ENCODE measurements around the gene POU6F1.
"Not testable (repeated sequence)": the region's sequence is repeated elsewhere in the genome, so short reads cannot be mapped to it uniquely, and the experiment has no call there.

Gene POU6F1

DNA sequence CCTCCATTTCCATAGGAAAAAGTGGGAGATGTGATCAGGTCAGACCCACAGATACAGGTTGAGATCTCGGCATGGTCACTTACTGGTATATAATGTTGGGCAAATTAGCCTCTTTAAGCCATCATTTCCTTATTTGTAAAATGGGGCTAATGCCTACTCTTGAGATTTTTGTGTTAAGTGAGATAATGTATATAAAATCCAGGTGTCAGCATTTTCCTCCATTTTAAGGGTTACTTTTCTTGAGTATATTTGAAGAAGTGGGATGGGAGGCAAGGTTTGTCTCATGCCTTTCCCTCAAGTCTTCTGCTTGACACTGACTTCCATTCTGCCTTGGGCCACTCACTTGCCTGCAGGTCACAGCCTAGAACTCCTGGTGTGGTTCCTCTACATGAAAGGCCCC is 10.1 kb upstream of the POU6F1 start:
- no peak for DNase-seq

DNA sequence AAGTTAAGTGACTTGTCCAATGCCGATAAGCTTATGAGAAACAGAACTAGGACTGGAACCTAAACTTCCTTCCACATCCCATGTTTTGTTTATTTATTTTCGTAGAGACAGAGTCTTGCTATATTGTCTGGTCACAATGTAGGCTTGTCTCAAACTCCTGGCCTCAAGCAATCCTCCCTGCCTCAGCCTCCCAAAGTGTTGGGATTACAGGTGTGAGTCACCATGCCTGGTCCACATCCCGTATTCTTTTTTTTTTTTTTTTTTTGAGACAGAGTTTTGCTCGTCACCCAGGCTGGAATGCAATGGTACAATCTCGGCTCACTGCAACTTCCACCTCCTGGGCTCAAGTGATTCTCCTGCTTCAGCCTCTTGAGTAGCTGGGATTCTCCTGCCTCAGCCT is 9.2 kb upstream of the POU6F1 start:
- DNase-seq, result not testable (repeated sequence)

DNA sequence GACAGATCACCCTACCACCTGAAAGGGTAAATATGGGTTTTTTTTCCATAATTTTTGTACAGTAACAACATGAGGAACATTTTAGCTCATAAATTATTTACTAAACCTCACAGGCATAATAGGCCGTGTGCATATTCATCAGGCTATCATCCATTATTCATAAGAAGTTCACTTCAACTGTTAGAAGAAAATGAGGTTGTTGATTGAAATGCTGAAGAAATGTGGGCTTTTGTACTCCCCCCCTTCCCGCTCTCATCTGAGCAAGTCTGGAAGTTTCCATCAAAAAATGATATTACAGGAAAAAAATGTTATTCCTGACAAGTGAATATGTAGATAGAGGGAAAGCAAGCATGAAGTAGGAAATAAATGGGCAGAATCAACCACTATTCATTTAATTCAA is 7.9 kb upstream of the POU6F1 start:
- DNase-seq, result no peak

DNA sequence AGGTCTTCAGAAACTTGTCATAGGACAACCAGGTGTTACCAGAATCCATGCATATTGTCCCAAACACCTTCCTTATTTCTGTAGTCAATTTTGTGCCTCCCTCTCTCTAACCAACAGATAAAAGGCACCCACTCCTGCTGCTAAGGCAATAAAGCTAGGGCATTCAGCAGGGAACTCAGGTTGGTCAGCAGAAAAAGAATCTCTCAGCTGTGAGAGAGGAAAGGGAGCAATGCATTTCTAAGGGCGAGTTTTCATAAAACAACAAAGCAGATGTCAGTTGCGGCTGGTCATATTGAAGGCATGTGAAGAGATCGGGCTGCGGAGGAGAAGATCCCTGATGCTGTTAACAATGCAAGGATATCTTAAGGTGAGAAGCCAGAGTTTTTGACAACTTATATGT is 7.4 kb upstream of the POU6F1 start:
- DNase-seq, result no peak

DNA sequence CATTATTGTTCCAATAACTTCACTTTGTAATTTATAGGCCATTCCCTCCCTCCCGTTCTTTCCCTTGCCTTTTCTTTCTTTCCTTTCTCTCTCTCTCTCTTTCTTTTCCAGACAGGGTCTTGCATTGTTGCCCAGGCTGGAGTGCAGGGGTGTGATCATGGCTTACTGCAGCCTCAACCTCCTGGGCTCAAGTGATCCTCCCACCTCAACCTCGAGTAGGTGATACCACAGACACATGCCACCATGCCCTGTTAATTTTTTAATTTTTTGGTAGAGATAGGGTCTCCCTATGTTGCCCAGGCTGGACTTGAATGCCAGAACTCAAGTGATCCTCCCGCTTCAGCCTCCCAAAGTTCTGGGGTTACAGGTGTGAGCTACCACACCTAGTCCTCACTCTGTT is 6.8 kb upstream of the POU6F1 start:
- DNase-seq, result no peak

DNA sequence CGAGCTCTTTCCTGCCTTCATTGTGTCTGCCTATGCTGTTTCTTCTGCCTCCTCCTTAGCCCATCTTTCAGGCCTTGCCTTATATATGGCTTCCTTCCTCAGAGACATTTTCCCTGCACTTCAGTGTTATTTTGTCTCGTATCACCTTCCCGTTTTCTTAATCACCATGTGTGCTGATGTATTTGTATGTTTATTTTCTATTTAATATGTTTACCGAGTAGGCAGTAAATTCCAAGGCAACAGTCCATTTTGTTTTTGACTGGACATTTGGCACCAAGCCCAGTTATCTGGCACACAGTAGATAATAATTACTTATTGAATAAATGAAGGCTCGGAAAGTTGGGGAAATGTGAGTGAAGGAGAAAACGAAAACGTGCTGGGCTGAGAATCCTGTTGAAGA is 4.6 kb upstream of the POU6F1 start:
- no peak for DNase-seq

DNA sequence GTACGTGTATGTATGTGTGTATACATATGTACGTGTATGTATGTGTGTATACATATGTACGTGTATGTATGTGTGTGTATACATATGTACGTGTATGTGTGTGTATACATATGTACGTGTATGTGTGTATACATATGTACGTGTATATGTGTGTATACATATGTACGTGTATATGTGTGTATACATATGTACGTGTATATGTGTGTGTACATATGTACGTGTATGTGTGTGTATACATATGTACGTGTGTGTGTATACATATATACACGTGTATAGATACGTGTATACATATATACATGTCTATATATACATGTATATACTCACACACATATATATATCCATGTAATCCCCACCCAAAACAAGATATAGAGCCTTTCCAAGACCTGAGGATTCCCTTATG is 2.0 kb upstream of the POU6F1 start:
- not testable (repeated sequence) for DNase-seq

DNA sequence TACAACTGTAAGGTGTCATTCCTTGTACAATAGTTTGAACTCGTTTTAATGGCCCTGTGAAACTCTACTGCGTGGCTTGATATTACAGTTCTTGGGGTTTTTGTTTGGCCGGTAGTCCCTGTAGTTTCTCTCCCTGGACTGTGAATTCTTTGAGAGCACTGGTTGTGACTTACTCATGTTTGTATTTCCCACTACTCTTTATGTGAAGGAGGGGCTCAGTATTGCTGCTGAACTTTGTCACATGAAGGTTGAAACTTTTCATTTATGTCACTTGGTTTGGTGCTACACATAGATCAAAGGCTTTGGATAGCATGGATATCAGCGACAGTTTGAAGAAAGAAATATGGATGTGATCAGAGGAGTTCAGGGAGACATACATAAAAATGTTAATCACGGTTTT is 1.5 kb upstream of the POU6F1 start:
- no peak for DNase-seq

DNA sequence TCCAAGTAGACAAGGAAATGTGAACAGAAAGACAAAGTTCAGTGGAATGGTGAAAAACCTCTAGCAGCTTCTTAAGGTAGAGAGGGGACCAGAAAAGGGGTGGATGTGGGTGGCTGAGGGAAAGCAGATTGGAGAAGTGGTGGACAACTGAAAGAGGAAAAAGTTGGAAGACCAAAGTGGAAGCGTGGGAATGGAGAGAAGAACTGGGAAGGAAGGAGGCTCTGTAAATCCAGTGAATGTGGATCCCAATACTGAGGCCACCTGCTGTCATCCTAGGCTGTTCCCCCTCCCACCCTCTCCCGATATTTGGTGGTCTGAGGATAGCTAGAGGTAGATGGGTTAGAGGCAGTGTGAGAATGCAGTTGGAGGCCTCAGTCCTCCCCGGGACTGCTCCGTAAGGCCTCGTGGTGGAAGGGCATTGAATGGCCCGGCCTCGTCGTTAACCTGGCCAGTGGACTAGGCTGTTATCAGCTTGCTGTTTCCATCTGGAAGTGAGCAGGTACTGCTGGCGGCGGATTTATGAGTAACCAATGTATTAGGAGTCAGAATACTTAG is 822 bp upstream of the POU6F1 start:
- no peak for DNase-seq

DNA sequence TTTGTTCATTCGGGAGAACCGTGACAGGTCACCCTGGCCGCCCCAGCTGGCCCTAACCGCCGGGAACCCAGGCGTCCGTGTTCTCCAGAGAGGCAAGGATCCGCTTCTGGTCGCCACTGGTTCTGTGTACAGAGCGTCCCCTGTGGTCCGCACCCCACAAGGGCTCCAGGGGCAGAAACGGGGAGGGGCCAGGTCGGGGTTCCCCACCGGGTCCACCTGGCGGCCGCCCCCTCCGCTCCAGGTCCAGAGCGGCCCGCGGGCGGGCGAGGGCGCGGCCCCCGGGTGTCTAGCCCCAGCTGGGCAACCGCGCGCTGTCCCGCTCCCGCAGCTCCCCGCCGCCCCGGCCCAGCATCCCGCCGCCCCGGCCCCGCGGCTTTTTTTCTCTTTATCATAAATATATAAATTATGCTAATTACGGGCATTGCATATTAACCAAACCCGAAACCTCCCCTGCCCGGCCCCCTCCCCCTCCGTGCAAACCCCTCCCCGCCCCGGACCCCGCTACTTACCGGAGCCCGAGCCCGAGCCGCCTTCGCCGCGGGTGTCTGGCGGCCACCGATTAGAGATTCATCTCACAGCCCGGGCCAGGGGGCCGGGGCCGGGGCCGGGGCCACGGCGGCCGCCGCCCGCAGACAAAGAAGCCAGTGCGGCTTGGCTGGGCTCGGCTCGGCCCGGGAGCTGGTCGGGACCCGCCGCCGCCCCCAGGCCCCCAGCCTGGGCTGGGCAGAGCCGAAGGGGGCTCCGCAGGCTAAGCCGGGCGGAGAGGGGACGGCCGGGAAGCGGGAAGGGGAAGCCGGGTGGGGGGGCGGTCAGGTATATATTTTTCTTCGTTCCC is 512 bp downstream of the POU6F1 start:
- peak in 3 of 4 experiments; percentile 33 to 54 (median 50) for DNase-seq

DNA sequence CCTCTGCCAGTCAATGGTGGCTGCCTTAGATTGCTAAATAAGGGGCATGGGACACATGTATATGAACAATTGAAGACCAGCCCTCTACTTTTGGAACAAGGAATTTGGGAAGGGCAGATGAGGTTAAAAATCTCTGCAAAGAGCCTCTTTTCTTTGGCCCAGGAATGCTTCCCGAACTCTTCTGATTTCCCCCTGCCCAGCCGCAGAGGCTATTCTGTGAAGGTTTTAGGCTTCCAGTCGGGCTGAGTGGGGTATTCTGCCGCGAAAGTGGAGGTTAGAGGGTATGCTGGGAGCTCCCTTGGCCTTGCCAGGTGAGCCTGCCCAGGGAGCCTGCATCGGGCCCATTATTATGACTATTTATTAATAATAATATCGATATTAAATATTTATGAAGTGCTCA is 1.2 kb downstream of the POU6F1 start:
- DNase-seq, result no peak

DNA sequence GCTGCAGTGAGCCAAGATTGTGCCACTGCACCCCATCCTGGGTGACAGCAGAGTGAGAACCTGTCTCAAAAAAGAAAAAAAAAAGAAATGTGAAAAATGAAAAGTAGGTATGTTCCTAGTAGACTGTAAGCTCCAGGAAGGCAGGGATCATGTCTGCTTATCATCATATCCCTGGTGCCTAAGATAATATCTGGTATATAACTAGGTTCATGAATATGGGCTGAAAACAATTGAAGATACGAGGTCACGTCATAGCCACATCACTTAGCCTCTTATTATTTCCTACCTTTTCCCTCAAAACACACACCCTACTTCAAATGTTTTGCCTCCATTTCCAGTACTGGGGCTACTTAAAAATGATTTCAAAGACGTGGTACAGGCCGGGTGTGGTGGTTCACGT is 3.0 kb downstream of the POU6F1 start:
- DNase-seq, result no peak

DNA sequence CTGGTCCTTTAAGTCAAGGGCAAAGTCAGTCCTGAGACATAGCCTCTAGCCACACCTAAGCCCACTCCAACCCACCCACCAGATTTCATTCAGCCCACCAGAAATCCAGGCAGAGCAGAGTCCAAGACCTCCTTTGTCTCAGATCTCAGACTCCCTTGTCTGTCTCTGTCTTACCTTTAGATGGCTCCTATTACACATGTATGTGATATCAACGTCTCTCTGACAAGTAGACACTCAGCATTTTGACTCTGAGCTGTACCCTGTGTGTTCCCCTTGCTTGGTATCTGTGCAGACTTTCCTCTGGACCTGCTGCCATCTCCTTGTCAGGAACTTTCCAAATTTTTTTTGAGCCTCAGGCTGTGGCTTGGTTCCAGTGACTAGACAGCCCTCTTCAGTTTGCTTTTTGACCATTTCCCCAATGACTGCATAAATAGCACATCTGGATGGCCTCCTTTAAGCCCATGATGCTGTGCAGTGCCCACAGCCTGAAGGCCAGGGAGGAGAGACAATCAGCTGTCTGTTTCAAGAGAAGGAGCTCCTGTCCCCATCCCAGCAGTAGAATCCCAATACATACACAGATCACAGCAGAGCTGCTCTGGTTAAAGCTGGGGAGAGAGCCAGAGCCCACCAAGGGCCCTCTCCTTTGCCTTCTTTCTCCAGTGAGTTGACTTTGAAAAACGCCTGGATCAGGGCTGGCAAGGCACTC is 7.0 kb downstream of the POU6F1 start:
- no peak for DNase-seq

DNA sequence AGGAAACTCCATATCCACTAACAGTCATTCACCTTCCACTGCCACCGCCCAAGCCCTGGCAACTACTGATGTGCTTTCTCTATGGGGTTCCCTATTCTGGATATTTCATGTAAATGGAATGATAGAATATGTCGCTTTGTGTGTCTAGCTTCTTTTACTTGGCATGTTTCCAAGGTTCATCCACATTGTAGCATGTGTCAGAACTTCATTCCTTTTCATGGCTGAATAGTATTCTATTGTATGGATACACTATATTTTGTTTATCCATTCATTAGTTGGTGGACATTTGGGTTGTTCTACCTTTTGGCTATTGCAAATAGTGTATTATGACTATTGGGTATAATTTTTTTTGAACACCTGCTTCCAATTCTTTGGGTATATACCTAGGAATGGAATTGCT is 8.6 kb downstream of the POU6F1 start:
- DNase-seq, result no peak

DNA sequence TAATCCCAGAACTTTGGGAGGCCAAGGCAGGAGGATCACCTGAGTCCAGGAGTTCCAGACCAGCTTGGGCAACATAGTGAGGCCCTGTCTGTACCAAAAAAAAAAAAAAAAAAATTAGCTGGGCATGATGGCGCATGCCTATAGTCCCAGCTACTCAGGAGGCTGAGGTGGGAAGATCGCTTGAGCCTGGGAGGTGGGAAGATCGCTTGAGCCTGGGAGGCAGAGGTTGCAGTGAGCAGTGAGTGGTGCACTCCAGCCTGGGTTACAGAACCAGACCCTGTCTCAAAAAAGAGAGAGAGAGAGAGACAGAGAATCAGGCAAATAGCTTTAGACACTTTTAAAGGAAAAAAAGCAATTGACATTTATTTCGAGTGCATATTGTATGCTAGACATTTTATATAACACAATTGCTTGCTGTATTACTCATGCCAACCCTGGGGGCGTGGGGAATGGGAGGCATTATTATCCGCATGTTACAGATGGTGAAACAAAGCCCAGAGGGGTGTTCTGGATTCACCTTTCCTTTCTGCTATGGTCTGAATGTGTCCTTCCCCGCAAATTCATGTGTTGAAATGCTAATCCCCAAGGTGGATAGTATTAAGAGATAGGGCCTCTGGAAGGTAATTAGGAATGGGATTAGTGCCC is 9.7 kb downstream of the POU6F1 start:
- DNase-seq, result no peak

DNA sequence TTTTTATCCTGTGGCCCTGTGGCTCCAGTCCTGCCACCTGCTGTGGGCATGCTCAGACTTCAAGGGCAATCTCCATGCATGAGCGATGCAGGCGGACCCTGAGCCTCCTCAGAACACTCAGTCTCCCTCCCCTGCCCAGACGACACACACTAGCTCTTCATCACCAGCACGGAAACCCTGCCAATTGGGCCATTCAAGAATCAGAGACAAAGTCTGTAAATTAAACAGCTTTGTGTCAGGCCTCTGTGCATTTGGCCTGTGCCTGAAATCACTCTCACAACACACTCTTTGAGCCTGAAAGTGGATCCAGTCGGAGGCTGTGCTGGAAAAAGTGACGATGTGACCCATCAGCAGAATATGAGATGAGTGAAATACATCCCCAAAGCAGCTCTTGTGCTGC is 12.5 kb downstream of the POU6F1 start:
- no peak for DNase-seq

DNA sequence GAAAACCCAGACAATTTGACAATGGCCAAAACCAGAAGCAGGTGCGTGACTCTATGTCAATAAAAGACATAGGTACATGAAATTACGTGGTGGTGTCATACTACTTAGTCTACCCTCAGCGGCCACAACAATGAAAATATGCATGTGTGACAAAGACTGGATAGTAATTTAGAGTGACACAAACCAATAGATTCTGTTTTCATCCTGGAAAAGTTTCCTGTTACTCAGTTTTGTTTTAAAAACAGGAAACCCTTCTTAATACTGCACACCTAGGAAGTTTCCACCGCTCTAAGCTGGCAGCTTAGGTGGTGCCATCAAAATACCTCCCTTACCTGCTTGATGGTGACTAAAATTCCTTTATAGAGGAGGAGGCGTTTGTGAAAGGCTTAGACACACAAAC is 15.1 kb downstream of the POU6F1 start:
- no peak for DNase-seq

DNA sequence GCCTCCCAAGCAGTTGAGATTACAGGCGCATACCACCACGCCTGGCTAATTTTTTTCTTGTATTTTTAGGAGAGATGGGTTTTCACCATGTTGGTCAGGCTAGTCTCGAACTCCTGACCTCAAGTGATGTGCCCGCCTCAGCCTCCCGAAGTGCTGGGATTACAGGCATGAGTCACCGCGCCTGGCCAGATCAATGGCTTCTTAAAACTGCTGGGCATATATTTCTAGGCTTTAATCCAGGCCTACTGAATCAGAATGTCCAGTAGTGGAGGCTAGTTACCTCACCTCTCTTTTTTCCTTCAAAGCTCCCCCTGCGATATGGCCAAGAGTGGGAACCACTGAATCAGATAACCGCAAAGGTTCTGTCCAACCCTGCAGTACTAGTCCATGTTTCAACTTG is 17.1 kb downstream of the POU6F1 start:
- DNase-seq, result no peak

DNA sequence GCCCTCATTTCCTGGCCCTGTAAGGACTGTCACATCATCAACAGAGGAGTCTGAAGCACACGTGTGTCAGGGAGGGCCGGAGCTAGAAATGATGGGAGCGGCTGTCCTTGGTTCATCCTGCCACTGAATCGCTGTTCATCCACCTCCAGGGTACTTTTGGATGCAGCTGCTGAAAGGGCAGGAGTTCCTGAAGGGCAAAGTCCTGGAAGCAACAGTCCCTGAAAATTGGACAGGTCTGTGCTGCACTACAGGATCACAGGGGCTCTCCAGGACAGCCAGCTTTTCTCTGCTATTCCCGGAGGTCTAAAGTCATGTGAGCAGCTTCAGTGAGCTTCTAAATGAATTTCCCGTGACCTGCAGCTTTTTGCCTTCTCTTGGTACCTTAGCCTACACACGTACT is 17.7 kb downstream of the POU6F1 start:
- no peak for DNase-seq

DNA sequence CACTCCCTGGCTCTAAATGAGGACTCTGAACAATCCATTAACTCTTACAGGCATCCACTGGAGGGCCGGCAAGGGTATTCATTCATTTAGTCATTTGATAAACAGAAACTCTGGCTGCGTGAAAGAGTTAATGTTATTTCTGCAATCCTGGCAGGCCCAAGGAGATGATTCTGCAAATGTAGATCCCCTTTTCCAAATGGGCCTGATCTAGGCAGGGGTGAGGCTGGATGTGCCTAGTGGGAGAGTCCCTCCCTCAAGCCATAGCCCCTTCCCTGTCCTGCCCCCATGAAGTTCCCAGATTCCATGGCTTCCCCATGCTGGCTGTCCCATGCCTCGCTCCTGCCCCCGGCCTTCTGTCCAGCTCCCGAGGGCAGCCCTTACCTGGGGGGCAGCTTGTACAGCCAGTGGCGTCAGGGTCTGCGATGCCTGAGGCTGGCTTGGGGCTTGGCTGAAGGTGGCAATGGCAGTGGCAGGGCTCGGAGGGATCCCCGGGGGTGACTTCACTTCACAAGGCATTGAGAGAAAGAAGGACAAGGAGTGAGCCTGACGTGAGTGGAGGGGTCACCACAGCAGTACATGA is 18.4 kb downstream of the POU6F1 start:
- no peak for DNase-seq

DNA sequence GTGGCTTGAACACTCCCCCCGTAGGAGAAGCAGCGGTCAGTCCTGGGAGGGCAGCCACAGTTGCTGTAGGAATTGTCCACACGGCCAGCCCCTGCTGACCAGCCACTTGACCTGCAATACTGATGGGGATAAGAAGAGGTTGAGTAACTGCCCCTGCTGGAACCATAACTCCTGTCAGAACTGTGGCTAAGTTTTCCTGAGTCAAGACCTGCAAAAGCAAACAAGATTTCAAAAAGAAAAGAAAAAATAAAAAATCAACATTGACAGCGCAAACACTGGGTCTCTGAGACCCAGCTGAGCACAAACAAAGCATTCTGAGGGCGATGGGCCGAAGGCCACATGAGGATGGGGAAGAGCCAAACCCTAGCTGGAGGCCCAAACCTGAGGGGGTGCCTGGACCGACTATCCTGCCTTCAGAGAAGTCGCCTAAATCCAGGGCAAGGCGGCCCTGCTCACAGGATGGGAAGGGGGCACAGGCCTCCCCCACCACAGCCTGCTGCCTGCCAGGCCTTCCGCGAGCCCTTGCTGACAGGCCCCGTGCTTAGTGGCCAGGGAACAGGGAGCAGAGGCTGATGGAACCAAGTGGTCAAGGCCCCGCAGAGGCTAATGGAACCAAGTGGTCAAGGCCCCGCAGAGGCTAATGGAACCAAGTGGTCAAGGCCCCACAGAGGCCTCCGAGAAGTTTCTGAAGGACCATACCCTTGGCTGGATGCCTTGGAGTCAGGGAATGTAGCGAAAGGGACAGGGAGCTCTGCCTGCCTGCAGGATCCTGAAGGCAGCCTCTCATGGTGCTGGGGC is 19.1 kb downstream of the POU6F1 start:
- no peak for DNase-seq

DNA sequence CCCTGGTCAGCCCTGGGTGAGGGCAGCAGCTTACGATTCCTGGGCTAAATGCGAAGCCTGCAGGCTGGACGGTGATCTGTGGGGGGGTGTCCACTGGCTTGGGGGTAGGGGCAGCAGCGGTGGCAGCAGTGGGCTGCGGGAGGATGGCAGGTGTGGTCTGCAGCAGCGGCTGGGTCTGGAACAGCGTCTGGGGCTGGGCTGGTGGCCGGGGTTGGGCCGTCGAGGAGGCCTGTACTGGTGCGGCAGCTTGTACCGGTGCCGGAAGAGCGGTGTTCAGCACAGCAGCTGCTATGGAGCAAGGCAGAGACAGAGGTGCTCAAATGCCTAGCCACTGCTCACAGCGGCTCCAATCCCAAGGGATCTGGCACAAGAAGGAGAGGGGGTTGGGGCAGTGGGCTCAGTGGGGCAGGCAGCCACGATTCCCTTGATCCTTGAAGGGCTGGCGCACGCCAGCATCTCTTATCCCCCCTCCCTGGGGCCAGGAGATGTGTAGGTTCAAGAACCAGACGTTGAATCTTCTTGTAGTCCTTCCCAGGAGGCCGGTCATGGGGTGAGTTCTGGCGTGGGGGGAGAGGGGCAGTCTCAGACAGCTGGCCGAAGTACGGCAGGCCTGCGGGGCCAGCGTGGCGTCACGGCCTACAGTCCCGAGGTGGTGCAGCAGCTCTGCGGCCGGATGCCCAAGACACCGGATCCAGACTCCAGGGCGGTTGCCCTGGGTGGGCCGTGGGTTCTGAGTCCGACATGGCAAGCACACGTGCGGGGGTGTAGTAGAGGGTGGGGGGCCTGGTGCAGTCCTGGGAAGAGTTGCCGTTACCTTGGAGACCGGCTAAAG is 19.9 kb downstream of the POU6F1 start:
- DNase-seq, result no peak
